ENCODE measurements around the gene UCN. TPM values are rescaled to one million over a fixed set of nuclear protein-coding genes. Genes with fewer than 3 reads are reported as not detected.

UCN gene
- polyA plus RNA-seq, 1 experiment, result 0.40 TPM

DNA sequence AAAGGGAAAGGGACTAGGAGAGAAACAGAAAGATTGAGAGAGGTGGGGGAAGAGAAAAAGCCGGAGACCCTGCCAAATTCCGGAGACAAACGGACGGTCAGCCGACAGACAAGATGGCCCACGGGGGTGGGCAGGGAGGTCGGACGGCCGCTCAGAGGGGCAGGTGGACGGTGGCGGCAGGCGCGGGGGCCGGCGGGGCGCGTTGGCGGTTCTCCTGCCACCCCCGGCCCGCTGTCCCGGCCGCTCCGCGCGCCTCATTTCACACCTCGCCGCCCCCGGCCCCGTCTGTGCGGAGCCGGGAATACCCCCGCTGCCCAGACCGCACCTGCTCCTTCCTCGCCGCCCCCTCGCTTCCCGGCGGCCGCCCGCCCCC is 46.3 kb downstream of the UCN start:
- ChIA-PET POLR2A (no interaction called here), CTCF (no interaction called here)
- no peak overlapping the region for H3K4me3 ChIP-seq (ENCODE audit: low read depth, low read length)
- TF ChIP-seq, protein P1, sequence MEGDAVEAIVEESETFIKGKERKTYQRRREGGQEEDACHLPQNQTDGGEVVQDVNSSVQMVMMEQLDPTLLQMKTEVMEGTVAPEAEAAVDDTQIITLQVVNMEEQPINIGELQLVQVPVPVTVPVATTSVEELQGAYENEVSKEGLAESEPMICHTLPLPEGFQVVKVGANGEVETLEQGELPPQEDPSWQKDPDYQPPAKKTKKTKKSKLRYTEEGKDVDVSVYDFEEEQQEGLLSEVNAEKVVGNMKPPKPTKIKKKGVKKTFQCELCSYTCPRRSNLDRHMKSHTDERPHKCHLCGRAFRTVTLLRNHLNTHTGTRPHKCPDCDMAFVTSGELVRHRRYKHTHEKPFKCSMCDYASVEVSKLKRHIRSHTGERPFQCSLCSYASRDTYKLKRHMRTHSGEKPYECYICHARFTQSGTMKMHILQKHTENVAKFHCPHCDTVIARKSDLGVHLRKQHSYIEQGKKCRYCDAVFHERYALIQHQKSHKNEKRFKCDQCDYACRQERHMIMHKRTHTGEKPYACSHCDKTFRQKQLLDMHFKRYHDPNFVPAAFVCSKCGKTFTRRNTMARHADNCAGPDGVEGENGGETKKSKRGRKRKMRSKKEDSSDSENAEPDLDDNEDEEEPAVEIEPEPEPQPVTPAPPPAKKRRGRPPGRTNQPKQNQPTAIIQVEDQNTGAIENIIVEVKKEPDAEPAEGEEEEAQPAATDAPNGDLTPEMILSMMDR (IDR thresholded peaks at IDR 0.05; ENCODE audit: low read depth, low read length), result no peak
- H3K27ac ChIP-seq (ENCODE audit: low read depth, low read length), result no peak overlapping the region
- peaks cover 69% of the 10 kb centered on the region for H3K27me3 ChIP-seq (ENCODE audit: control insufficient read depth, insufficient read depth, low read length)
- H3K9me3 ChIP-seq (ENCODE audit: control insufficient read depth, insufficient read depth, low read length), result no peaks in the 10 kb centered on the region
- no peak for DNase-seq (ENCODE audit: low read depth, low spot score)

DNA sequence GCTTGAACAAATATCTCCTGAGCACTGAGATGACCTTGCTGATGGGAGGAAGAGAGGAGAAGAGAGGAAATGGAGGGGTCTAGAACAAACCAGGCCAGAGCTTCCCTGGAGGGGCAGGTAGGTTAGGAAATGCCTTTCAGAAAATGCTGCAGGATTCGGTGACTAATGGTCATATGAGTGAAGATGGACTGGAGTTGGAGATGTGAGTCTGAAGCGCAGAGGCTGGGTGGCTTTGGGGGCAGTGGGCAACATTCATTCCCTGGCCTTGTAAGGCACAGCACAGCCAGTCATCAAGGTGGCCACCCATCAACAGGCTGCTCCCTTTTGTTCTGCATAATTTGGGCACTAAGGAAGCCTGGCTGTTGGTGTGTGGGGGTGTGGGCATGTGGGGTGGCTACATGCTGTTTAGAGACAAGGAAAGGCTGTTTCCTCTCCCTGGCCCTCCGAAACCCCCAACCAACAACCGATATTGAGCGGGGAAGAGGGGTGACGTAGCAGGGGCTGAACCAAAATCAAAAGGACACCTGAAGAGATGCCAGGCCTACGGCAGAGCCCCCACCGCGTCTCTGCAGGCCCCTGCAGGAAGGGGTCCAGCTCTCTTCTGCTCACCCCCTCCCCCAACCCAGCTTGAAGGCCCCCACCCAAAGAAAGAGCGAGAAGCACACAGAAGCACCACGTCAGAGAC is 46.9 kb downstream of the UCN start:
- TF ChIP-seq, protein P1 (IDR thresholded peaks at IDR 0.05; ENCODE audit: low read depth, low read length), result no peak
- Histone ChIP-seq H3K27ac (ENCODE audit: low read depth, low read length) (no peak overlapping the region), H3K4me3 (ENCODE audit: low read depth, low read length) (no peak overlapping the region), H3K27me3 (ENCODE audit: control insufficient read depth, insufficient read depth, low read length) (peaks cover 69% of the 10 kb centered on the region), H3K9me3 (ENCODE audit: control insufficient read depth, insufficient read depth, low read length) (no peaks in the 10 kb centered on the region)
- CTCF ChIA-PET, result no interaction called here
- DNase-seq (ENCODE audit: low read depth, low spot score), result no peak
- POLR2A ChIA-PET, result no interaction called here

DNA sequence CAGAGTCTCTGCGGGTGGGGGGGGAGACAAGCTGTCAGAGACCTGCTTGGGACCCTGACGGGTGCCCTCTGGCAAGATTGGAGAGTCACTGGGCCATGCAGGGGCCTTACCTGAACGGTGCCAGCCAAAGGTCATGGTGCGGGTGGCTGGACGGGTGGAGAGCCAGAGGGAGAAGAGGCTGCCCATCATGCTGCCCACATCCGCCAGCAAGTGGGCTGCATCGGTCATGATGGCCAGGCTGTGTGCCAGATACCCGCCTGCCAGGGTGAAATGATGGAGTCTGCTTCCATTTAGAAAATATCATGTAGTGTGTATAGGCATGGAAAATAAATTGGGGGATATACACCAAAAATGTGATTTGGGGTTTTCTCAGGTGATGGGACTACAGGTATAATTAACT is 50.2 kb downstream of the UCN start:
- CTCF ChIA-PET, result no interaction called here
- Histone ChIP-seq H3K4me3 (ENCODE audit: low read depth, low read length) (no peak overlapping the region), H3K9me3 (ENCODE audit: control insufficient read depth, insufficient read depth, low read length) (no peaks in the 10 kb centered on the region), H3K27me3 (ENCODE audit: control insufficient read depth, insufficient read depth, low read length) (peaks cover 41% of the 10 kb centered on the region), H3K27ac (ENCODE audit: low read depth, low read length) (no peak overlapping the region)
- no peak for DNase-seq (ENCODE audit: low read depth, low spot score)
- TF ChIP-seq, protein P1 (IDR thresholded peaks at IDR 0.05; ENCODE audit: low read depth, low read length), result no peak
- POLR2A ChIA-PET, result interaction anchor here (0.5 kb wide), 1 partner anchor 10 kb away, joined by 6 read pairs; no protein-coding TSS in a partner anchor

Other genes starting within 250 kb of the UCN start
- gene OST4, start 236.8 kb downstream of the UCN start, polyA plus RNA-seq (2011; rRNA removed), result 679 and 783 TPM in 2 replicates
- 68.3 and 96.0 TPM in 2 replicates for gene EMILIN1, start 229.8 kb downstream of the UCN start, polyA plus RNA-seq (2011; rRNA removed)
- 0.37 and 0.79 TPM in 2 replicates for gene KHK, start 221.7 kb downstream of the UCN start, polyA plus RNA-seq (2011; rRNA removed)
- 0.71 and 0.74 TPM in 2 replicates for gene CGREF1, start 189.3 kb downstream of the UCN start, polyA plus RNA-seq (2011; rRNA removed)
- 0.10 TPM in 1 of 2 replicates, not detected in the other for gene ABHD1, start 184.6 kb downstream of the UCN start, polyA plus RNA-seq (2011; rRNA removed)
- gene PREB, start 173.8 kb downstream of the UCN start, polyA plus RNA-seq (2011; rRNA removed), result 44.9 and 57.3 TPM in 2 replicates
- not detected in 2 replicates for gene PRR30, start 169.0 kb downstream of the UCN start, polyA plus RNA-seq (2011; rRNA removed)
- not detected in 2 replicates for gene TCF23, start 159.4 kb downstream of the UCN start, polyA plus RNA-seq (2011; rRNA removed)
- 219 and 233 TPM in 2 replicates for gene ATRAID, start 96.4 kb downstream of the UCN start, polyA plus RNA-seq (2011; rRNA removed)
- 22.0 and 23.2 TPM in 2 replicates for gene SLC5A6, start 96.2 kb downstream of the UCN start, polyA plus RNA-seq (2011; rRNA removed)
- gene CAD, start 91.1 kb downstream of the UCN start, polyA plus RNA-seq (2011; rRNA removed), result 17.8 and 23.4 TPM in 2 replicates
- gene SLC30A3, start 45.4 kb downstream of the UCN start, polyA plus RNA-seq (2011; rRNA removed), result 0.04 and 0.07 TPM in 2 replicates
- not detected in 2 replicates for gene DNAJC5G, start 33.0 kb downstream of the UCN start, polyA plus RNA-seq (2011; rRNA removed)
- gene TRIM54, start 26.0 kb downstream of the UCN start, polyA plus RNA-seq (2011; rRNA removed), result 0.05 TPM in 1 of 2 replicates, not detected in the other
- 183 and 191 TPM in 2 replicates for gene MPV17, start 14.7 kb upstream of the UCN start, polyA plus RNA-seq (2011; rRNA removed)
- gene GTF3C2, start 48.3 kb upstream of the UCN start, polyA plus RNA-seq (2011; rRNA removed), result 39.0 TPM in 2 replicates
- gene EIF2B4, start 61.9 kb upstream of the UCN start, polyA plus RNA-seq (2011; rRNA removed), result 43.0 and 52.2 TPM in 2 replicates
- gene SNX17, start 62.2 kb upstream of the UCN start, polyA plus RNA-seq (2011; rRNA removed), result 123 and 137 TPM in 2 replicates
- 7.4 and 11.1 TPM in 2 replicates for gene ZNF513, start 72.3 kb upstream of the UCN start, polyA plus RNA-seq (2011; rRNA removed)
- gene PPM1G, start 101.1 kb upstream of the UCN start, polyA plus RNA-seq (2011; rRNA removed), result 48.6 and 49.5 TPM in 2 replicates
- gene NRBP1, start 120.2 kb upstream of the UCN start, polyA plus RNA-seq (2011; rRNA removed), result 181 and 182 TPM in 2 replicates
- 0.32 and 0.60 TPM in 2 replicates for gene KRTCAP3, start 133.9 kb upstream of the UCN start, polyA plus RNA-seq (2011; rRNA removed)
- gene IFT172, start 181.3 kb upstream of the UCN start, polyA plus RNA-seq (2011; rRNA removed), result 20.4 and 24.8 TPM in 2 replicates
- 12.3 and 12.4 TPM in 2 replicates for gene FNDC4, start 186.8 kb upstream of the UCN start, polyA plus RNA-seq (2011; rRNA removed)
- 0.14 and 0.36 TPM in 2 replicates for gene GCKR, start 188.4 kb upstream of the UCN start, polyA plus RNA-seq (2011; rRNA removed)

All from AG04450 (cell line).